Stimulated activated CD8-positive, alpha-beta memory T cell treated with anti-CD3 and anti-CD28 coated beads, Interleukin-7, amount 100 ng/mL, for 48 hours (primary cell): ENCODE data around the gene BRI3BP.

ENCODE experiments used
- DNase-seq, 2 donors: peaks; one replicate each; pipeline ENCODE4 v3.0.0-alpha.2; 2020; ENCODE audit warnings: low read depth in 1 of 2; ENCODE audit errors: extremely low read depth in 1 of 2

BRI3BP gene, protein sequence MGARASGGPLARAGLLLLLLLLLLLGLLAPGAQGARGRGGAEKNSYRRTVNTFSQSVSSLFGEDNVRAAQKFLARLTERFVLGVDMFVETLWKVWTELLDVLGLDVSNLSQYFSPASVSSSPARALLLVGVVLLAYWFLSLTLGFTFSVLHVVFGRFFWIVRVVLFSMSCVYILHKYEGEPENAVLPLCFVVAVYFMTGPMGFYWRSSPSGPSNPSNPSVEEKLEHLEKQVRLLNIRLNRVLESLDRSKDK

DNA sequence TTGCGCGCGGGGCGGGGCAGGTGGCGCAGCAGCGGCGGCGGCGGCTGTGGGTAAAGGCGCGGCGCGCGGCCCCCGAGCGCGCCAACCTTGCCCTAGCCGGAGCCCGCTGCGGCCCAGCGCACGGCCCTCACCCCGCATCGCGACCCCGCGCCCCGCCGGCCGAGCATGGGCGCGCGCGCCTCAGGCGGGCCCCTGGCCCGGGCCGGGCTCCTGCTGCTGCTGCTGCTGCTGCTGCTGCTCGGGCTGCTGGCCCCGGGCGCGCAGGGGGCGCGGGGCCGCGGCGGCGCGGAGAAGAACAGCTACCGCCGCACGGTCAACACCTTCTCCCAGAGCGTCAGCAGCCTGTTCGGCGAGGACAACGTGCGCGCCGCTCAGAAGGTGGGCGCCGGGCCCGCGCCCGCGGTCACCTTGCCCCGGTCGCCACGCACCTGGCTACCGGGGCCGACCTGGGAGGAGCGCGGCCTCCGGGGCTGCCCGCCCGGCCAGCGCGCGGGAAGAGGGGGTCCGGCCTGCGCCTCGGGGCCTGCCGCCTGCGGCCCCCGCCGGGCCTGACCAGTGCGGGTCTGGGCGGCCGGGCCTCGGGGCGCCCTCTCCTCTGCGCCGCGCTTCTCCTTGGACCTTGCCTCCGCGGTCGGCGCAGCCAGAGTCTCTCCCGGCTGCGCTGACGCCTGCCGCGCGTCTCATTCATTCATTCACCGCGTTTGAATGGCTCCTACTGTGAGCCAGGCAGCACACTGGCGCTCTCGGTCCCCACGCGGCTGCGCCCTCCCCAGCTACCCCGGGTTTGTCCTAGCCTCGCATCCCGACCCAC, at the start of gene BRI3BP:
Gene BRI3BP (plus strand): TSS at position 20 of the 811 bp plus-strand sequence. CDS start 146 bp downstream, at position 166.
- no peak for DNase-seq

DNA sequence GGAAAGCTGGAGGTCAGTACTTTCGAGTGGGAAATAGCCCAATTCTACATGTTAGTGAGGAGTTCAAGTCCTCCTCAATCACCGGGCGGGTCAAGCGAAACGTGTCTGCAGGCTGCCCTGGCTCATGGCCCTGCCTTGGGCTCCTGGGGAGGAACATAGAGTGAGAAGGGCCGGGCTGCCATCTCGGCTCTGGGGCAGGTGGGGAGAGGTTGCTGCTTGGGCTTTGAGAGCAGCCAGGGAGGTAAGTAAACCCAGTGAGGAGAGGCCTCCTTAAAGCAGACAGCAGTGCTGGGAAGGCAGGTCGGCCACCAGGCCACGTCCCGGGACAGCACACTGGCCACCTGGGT, 47.0 kb upstream of the BRI3BP start:
- DNase-seq = no peak

GRCh38 chr12:124947013-124947412, 46.4 kb upstream of the BRI3BP start:
- no peak for DNase-seq

- no peak for DNase-seq
Measured at GRCh38 chr12:124947561-124948398, 45.7 kb upstream of the BRI3BP start.

DNA sequence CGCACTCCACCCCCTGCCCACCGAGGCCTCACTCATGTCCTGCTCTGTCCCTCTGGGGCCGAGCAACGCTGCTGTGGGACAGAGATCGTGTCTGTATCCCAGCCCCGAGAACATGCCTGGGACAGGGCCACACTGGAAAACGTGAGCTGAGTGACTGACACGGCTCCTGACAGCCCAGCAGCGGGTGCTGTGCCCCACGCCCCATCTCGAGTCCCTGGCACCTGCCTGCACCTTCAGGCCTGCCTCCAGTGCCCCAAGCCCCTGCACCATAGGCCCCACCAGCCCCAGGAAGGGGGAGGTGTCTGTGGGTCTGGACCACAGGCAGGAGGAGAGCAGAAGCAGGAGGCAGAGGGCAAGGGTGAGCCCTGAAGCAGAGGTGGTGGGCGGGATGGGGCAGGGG, 44.4 kb upstream of the BRI3BP start:
- DNase-seq = no peak

- DNase-seq = no peak
Measured at GRCh38 chr12:124949779-124950728, 43.4 kb upstream of the BRI3BP start.

GRCh38 chr12:124952295-124952694, 41.1 kb upstream of the BRI3BP start:
- no peak for DNase-seq

DNA sequence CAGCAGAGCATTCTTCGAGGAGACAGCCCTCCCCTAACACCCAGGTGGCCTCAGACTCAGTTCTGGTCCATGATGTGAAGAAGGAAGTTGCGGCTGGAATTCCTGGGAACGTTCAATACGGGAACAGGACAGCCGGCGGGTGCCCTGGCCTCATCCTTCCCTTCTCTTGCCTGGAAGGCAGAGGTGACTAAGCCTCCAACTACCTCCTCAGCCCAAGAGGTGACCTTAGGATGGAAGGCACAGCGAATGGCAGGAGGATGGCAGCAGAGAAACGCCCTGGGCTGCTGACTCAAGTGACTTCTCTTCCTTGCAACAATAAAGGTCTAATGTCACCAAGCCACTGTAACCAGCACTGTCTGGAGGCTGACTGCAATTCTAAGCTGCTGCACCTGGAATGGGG, 40.6 kb upstream of the BRI3BP start:
- DNase-seq = no peak

DNA sequence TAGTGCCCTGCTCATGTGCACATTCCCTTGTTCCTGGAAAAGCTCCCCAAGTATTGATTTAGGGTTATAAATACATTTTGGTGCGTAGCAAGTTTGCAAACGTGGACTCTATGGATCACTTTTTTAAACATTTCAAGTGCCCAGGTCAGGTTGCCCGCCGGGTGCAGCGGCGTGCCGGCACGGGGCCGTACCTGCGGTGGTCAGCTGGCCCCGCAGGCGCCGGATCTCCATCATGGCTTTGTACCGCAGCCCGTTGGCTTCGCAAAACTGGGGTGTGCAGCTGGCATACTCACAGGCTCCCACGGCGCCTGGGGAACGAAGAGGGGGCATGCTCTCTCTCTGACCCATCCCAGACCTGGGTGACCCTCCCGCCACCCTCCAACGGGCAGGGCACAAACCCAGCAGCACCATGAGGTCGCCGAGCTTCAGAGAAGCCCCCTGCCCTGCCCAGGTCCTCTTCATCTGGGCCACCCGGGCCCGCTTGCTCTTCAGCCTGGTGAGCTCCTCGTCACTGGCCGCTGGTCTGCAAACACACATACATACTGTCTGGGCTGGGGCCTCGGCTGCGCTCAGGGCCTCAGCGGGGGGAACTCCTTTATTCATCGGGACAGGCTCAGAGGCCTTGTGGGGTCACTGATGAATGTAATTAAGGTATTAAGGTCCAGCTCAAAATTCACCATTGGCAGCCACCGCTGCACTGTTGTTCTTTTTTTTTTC, 39.6 kb upstream of the BRI3BP start:
- DNase-seq = no peak

- no peak for DNase-seq
Measured at GRCh38 chr12:124954771-124955170, 38.7 kb upstream of the BRI3BP start.

DNA sequence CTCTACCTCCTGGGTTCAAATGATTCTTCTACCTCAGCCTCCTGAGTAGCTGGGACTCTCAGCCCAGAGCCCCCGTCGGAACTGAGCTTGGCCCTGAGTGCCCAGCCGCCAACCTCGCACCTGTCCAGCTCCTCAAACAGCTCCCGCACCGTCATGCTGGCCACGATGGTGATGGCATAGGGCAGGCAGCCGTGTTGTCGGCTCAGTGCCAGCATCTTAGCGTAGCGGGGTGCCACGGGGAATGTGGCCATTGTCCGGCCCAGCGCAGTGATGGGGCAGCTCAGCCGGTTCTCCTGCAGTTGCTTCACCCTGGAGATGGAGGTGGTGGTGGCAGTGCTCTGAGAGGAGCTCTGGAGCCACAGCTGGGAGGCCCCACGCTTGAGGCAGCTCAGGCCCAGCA, 36.9 kb upstream of the BRI3BP start:
- DNase-seq = no peak

- no peak for DNase-seq
Measured at GRCh38 chr12:124961055-124961454, 32.4 kb upstream of the BRI3BP start.

DNA sequence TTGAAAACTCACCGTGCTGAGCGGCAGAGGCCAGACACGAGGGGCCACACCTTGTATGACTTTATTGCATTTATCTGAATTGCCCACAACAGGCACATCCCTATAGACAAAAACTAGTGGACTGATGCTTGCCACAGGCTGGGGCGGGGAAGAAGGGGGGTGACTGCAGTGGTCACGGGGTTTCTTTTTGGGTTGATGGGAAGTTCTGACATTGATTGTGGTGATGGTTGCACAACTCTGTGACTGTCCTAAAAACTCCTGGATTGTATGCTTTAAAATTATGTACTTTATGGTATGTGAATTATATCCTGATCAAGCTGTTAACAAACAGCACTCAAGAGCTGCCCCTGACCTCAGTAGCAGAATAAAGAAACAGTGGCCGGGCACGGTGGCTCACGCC, 30.2 kb upstream of the BRI3BP start:
- no peak for DNase-seq

DNA sequence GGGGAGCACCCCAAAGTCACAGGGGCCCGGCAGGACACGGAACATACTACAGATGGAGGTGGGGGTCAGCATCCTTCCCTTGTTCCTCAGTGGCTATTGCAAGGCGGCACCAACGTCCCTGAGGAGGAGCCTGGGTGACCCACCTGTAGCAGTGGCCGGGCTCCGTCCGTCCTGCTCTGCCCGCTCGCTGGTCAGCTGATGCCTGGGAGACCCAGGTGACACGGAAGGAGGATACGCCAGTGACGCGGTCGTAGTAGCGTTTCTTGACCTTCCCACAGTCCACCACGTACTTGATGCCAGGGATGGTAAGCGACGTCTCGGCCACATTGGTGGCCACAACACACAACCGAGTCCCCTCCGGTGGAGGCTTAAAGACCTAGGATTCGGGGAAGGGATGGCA, 29.2 kb upstream of the BRI3BP start:
- DNase-seq = no peak

- DNase-seq = no peak
Measured at GRCh38 chr12:124964836-124965462, 28.5 kb upstream of the BRI3BP start.

- no peak for DNase-seq
Measured at GRCh38 chr12:124967016-124967739, 26.3 kb upstream of the BRI3BP start.

DNA sequence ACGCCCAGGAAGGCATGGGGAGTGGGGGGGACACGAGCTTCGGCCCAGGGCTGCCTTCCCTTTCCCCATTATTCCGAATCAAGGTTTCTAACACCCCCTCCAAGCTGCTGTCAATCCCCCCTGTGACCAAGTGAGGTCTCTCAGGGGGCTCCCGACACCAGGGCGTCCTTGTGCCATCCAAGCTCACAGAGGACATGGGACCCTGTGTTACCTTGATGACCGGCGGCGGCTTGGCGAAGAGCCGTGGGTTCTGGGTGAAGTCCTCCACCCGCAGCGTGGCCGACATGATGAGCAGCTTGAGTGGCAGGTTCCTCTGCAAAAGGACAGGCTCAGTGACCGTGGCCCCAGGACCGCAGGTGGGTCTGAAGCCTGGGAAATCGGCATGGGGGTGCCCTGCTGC, 24.8 kb upstream of the BRI3BP start:
- no peak for DNase-seq

DNA sequence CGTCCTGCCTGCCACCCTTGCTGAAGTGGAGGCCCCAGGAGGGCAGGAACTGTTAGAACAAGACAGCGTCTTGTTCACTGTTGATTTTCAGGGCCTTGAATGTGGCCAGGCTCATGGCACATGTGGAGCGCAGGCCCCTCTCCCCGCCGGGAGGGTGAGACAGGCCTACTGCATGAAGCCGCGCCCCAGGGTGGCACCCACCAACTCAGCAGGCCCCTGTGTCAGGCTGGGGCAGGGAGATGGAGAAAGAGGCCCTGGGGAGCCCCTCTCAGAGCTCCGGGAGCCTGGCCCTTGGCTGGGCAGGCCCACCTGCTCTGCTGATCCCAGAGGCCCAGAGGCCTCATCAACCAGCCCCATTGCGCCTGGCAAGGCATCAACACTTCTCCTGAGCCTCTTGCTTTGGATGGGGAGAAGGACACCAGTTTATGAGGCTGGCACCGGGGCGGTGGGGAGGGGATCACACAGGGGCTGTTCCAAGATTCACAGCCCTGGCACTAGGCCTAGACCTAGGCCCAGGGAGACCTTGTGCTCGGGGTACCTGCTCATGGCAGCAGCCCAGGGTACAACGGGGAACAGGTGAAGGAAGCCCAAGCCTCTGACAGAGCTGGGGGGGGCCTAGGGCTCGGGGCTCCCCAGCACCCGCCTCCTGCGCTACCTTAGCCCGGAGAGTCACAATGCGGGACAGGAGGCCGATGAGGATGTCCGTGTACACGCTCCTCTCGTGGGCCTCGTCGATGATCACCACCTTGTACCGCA, 22.6 kb upstream of the BRI3BP start:
- DNase-seq = no peak
